NCI-H146 (cell line): ENCODE data around the gene PARL.
"Not testable (repeated sequence)": the region's sequence is repeated elsewhere in the genome, so short reads cannot be mapped to it uniquely, and the experiment has no call there.

Experiments
- DNase-seq: peaks from one replicate; lab custom pipeline; 2025; lab: John Stamatoyannopoulos, UW

Gene PARL

DNA sequence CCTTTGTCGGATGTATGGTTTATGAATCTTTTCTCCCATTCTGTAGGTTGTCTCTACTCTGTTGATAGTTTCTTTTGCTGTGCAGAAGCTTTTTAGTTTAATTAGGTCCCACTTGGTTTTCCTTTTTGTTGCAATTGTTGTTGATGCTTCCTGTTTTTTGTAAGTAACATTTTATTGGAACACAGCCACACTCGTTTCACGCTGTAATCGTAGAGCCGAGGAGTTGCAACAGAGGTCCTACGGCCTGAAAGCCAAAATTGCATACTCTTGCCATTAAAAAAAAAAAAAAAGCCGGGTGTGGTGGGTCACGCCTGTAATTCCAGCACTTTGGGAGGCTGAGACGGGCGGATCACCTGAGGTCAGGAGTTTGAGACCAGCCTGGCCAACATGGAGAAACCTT lies 100.2 kb downstream of the PARL start:
- DNase-seq, result not testable (repeated sequence)

- no peak for DNase-seq
Observed at GRCh38 chr3:183782576-183783276, 102.0 kb downstream of the PARL start.

DNA sequence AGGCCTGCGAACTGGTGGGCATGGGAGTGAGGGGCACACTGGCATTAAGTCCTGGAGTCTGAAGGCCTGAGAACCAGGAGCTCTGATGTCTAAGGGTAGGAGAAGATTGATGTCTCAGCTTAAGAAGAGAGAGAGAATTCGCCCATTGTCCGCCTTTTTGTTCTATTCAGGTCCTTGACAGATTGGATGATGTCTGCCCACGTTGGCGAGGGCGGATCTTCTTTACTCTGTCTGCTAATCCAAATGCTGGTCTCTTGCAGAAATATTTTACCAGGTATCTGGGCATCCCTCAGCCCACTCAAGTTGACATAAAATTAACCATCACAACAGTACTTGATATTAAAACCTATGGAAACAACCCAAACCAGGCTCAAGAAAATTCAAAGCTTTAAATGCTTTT lies 103.4 kb downstream of the PARL start:
- DNase-seq, result no peak

- no peak for DNase-seq
Observed at GRCh38 chr3:183779896-183780465, 104.7 kb downstream of the PARL start.
